ENCODE results near the gene TFCP2.

The TFCP2 gene

DNA sequence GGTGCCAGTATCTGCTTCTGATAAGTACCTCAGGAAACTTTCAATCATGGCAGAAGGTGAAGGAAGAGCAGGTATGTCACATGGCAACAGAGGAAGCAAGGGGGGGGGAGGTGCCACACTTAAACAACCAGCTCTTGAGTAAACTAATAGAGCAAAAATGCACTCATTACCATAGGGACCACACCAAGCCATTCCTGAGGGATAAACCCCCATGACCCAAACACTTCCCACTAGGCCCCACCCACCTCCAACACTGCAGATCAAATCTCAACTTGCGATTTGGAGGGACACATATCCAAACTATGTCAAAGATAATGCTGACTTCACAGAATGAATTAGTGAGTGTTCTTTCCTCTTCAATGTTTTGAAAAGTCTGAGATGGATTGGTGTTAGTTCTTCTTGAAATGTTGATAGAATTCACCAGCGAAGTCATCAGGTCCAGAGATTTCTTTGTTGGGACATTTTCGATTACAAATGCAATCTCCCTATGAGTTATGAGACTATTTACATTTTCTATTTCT, 16.6 kb downstream of the TFCP2 start:
- Histone ChIP-seq H3K9me3 (ENCODE audit: insufficient read depth, low read length) (no peaks in the 10 kb centered on the region), H3K27ac (ENCODE audit: low read depth, low read length) (no peak overlapping the region), H3K36me3 (ENCODE audit: low read length) (no peaks in the 10 kb centered on the region), H3K4me3 (ENCODE audit: insufficient read depth, low read length, poor library complexity, severe bottlenecking) (no peak overlapping the region), H3F3A (ENCODE audit: insufficient read depth) (no peaks in the 10 kb centered on the region), H3K9ac (ENCODE audit: low read length) (no peak overlapping the region), H4K20me1 (ENCODE audit: low read depth, low read length) (no peaks in the 10 kb centered on the region), H2AFZ (ENCODE audit: low read depth, low read length, severe bottlenecking) (no peak overlapping the region), H3K27me3 (ENCODE audit: low read length) (no peaks in the 10 kb centered on the region), H3K9me2 (replicated peaks; ENCODE audit: insufficient read depth, low read length) (no peaks in the 10 kb centered on the region), H3K79me2 (ENCODE audit: insufficient read depth, low read length) (peaks cover 17% of the 10 kb centered on the region; the same call in 1 of the 2 replicates), H3K4me2 (ENCODE audit: low read depth, low read length, poor library complexity, severe bottlenecking) (no peak overlapping the region)
- no peak for TF ChIP-seq CTCF (IDR thresholded peaks at IDR 0.05; ENCODE audit: insufficient read depth, low read length, poor library complexity, severe bottlenecking)
- TF ChIP-seq EZH2phosphoT487 (conservative IDR thresholded peaks at IDR 0.05; ENCODE audit: low read length), result no peak

DNA sequence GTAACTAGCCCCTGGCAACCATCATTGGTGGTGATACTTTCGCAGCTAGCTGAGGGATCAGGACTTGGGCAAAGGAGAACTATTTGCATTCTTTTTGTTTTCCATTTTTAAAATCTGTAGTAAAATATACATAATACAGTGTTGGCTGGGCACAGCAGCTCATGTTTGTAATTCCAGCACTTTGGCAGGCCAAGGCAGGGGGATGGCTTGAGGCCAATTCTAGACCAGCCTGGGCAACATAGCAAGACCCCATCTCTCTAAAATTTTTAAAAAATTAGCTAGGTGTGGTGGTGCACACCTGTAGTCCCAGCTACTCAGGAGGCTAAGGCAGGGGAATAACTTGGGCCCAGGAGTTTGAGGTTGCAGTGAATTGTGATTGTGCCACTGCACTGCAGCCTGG, 20.0 kb downstream of the TFCP2 start:
- TF ChIP-seq EZH2phosphoT487 (conservative IDR thresholded peaks at IDR 0.05; ENCODE audit: low read length), result no peak
- TF ChIP-seq CTCF (IDR thresholded peaks at IDR 0.05; ENCODE audit: insufficient read depth, low read length, poor library complexity, severe bottlenecking), result no peak
- peaks cover 5% of the 10 kb centered on the region; the same call in 1 of the 2 replicates for H3K79me2 ChIP-seq (ENCODE audit: insufficient read depth, low read length)
- H3K36me3 ChIP-seq (ENCODE audit: low read length), result no peaks in the 10 kb centered on the region
- H3K9me2 ChIP-seq (replicated peaks; ENCODE audit: insufficient read depth, low read length), result no peaks in the 10 kb centered on the region
- no peaks in the 10 kb centered on the region for H4K20me1 ChIP-seq (ENCODE audit: low read depth, low read length)
- no peak overlapping the region for H2AFZ ChIP-seq (ENCODE audit: low read depth, low read length, severe bottlenecking)
- no peak overlapping the region for H3K4me2 ChIP-seq (ENCODE audit: low read depth, low read length, poor library complexity, severe bottlenecking)
- H3K9me3 ChIP-seq (ENCODE audit: insufficient read depth, low read length), result no peaks in the 10 kb centered on the region
- no peak overlapping the region for H3K27ac ChIP-seq (ENCODE audit: low read depth, low read length)
- H3F3A ChIP-seq (ENCODE audit: insufficient read depth), result no peaks in the 10 kb centered on the region
- H3K9ac ChIP-seq (ENCODE audit: low read length), result no peak overlapping the region
- no peaks in the 10 kb centered on the region for H3K27me3 ChIP-seq (ENCODE audit: low read length)
- H3K4me3 ChIP-seq (ENCODE audit: insufficient read depth, low read length, poor library complexity, severe bottlenecking), result no peak overlapping the region

- Histone ChIP-seq H3K36me3 (ENCODE audit: low read length) (no peaks in the 10 kb centered on the region), H3K9ac (ENCODE audit: low read length) (no peak overlapping the region), H3K4me3 (ENCODE audit: insufficient read depth, low read length, poor library complexity, severe bottlenecking) (no peak overlapping the region), H3K4me2 (ENCODE audit: low read depth, low read length, poor library complexity, severe bottlenecking) (no peak overlapping the region), H3K79me2 (ENCODE audit: insufficient read depth, low read length) (peaks cover 8% of the 10 kb centered on the region; the same call in 1 of the 2 replicates), H3K9me3 (ENCODE audit: insufficient read depth, low read length) (no peaks in the 10 kb centered on the region), H3K27me3 (ENCODE audit: low read length) (no peaks in the 10 kb centered on the region), H3F3A (ENCODE audit: insufficient read depth) (no peaks in the 10 kb centered on the region), H3K9me2 (replicated peaks; ENCODE audit: insufficient read depth, low read length) (no peaks in the 10 kb centered on the region), H3K27ac (ENCODE audit: low read depth, low read length) (no peak overlapping the region), H4K20me1 (ENCODE audit: low read depth, low read length) (no peaks in the 10 kb centered on the region), H2AFZ (ENCODE audit: low read depth, low read length, severe bottlenecking) (no peak overlapping the region)
- TF ChIP-seq CTCF (IDR thresholded peaks at IDR 0.05; ENCODE audit: insufficient read depth, low read length, poor library complexity, severe bottlenecking) (no peak), EZH2phosphoT487 (conservative IDR thresholded peaks at IDR 0.05; ENCODE audit: low read length) (no peak)
Observed at GRCh38 chr12:51150777-51151176, 22.2 kb downstream of the TFCP2 start.

All from SU-DHL-6 (cell line).